Activated naive CD8-positive, alpha-beta T cell treated with anti-CD3 and anti-CD28 coated beads, Interleukin-2, amount 50 U/mL, for 24 hours (primary cell): ENCODE measurements around the gene MNS1.
"Not testable (repeated sequence)": the region's sequence is repeated elsewhere in the genome, so short reads cannot be mapped to it uniquely, and the experiment has no call there.

ENCODE experiments used
- ATAC-seq: fragments of 150-1000 bp; cut with Tn5 transposase; one replicate; pipeline ENCODE4 v1.10.0; 2021
- DNase-seq: peaks from one replicate; pipeline ENCODE4 v3.0.0; 2021
- H3K27ac Mint-ChIP-seq: one replicate; pipeline ENCODE4 v1.8.0; 2021; ENCODE audit warnings: mild to moderate bottlenecking, mixed read lengths
- H3K27me3 Mint-ChIP-seq: one replicate; pipeline ENCODE4 v1.8.0; 2021; ENCODE audit warnings: mixed read lengths
- H3K36me3 Mint-ChIP-seq: one replicate; pipeline ENCODE4 v1.8.0; 2021; ENCODE audit warnings: low read depth, mixed read lengths
- H3K4me1 Mint-ChIP-seq: one replicate; pipeline ENCODE4 v1.8.0; 2021; ENCODE audit warnings: mixed read lengths
- H3K4me3 Mint-ChIP-seq: one replicate; pipeline ENCODE4 v1.8.0; 2021; ENCODE audit warnings: mild to moderate bottlenecking, moderate library complexity, mixed read lengths
- H3K9me3 Mint-ChIP-seq: one replicate; pipeline ENCODE4 v1.8.0; 2021; ENCODE audit warnings: mixed read lengths

The MNS1 gene

DNA sequence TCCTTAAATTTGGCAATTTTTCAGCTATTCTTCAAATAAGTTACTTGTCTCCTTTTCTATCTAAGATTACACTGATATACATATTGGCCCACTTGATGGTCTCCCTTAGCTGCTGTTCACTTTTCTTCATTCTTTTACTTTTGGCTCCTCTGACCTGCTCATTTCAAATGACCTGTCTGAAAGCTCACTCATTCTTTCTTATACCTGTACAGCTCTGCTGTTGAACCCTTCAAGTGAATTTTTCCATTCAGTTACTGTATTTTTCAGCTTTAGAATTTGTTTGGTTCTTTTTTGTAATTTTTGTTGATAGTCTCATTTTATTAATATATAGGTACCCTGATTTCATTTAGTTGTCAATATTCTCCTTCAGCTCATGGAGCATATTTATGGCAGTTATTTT, 39.7 kb downstream of the MNS1 start:
- ATAC-seq (no peak), DNase-seq (no peak)
- Mint-ChIP-seq H3K4me1 (no peaks in the 10 kb centered on the region), H3K36me3 (peaks cover 6% of the 10 kb centered on the region), H3K27ac (no peak overlapping the region), H3K4me3 (no peak overlapping the region), H3K27me3 (no peaks in the 10 kb centered on the region), H3K9me3 (peaks cover 10% of the 10 kb centered on the region)

DNA sequence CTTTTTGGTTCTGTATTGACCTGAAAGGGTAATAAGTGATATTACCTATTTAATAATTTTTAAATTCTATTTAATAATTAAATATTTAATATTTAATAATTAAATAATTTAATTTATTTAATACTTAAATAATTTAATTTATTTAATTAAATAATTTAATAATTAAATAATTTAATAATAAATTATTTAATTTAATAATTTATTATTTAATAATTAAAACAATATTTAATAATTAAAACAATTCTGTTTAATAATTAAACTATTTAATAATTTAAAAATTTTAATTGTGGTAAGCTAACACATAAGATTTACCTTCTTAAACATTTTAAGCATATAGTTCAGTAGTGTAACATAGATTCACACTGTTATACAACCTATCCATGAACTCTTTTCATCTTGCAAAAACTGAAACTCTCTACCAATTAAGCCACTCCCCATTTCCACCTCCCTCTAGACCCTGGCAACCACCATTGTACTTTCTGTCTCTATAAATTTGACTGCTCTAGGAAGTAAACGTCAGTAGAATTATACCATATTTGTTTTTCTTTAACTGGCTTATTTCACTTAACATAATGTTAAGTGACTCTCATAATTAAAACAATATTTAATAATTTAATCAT, 51.7 kb downstream of the MNS1 start:
- ATAC-seq, H3K27ac Mint-ChIP-seq, H3K4me1 Mint-ChIP-seq, H3K4me3 Mint-ChIP-seq, DNase-seq, H3K27me3 Mint-ChIP-seq, H3K36me3 Mint-ChIP-seq, H3K9me3 Mint-ChIP-seq: not testable (repeated sequence)

DNA sequence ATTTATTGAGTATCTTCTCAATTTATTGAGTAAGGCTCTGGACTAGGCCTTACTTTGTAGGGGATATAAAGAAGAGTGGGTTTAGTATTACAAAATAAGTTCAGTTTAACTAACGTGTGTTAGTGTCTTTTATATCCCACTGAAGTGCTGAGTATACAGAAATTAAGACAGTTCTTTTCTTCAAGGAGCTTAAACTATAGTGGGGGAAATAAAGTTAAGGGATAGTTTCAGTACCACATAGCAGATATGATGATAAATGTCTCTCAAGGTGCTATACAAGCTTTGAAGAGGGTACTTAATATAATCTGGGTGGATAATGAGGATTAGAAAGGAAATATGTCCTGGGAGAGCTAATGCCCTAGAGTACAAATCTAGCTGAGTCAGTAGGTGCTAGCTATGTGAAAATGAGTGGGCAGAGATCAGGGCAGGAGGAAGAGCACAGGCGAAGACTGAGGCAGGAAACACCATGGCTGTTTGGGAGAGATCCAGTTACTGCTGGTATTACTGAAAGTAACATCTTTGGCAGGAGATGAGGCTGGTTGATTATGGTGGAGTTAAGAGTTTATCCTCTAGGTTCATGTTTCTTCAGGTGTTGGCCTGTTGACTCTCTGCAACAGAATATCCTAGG, 53.7 kb downstream of the MNS1 start:
- H3K9me3 Mint-ChIP-seq: no peaks in the 10 kb centered on the region
- H3K27me3 Mint-ChIP-seq: no peaks in the 10 kb centered on the region
- no peak overlapping the region for H3K4me3 Mint-ChIP-seq
- DNase-seq: no peak
- H3K27ac Mint-ChIP-seq: no peak overlapping the region
- no peaks in the 10 kb centered on the region for H3K4me1 Mint-ChIP-seq
- H3K36me3 Mint-ChIP-seq: no peaks in the 10 kb centered on the region
- no peak for ATAC-seq

DNA sequence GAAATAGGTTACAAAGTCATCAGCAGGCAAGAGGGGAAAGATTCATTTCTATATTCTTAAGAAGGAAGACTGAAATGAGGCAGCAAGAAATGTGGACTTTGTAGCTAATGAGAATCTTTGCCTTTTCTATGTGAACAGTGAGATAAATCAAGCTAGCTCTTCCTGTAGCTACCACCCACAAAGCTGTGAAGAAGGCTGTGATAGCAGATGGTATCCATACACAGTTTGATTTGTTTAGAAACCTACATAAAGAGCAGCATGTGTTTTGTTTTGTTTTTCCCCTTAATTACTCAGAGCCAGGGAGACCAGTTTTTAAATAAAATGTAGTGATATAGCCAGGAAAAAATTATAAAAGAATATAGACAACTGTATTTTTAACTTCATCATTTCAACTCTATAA, 54.2 kb downstream of the MNS1 start:
- H3K9me3 Mint-ChIP-seq: no peaks in the 10 kb centered on the region
- H3K27ac Mint-ChIP-seq: no peak overlapping the region
- ATAC-seq (no peak), DNase-seq (no peak)
- no peak overlapping the region for H3K4me3 Mint-ChIP-seq
- H3K27me3 Mint-ChIP-seq: no peaks in the 10 kb centered on the region
- no peaks in the 10 kb centered on the region for H3K4me1 Mint-ChIP-seq
- H3K36me3 Mint-ChIP-seq: no peaks in the 10 kb centered on the region

GRCh38 chr15:56399209-56399608, 65.7 kb downstream of the MNS1 start:
- not testable (repeated sequence) for H3K36me3 Mint-ChIP-seq, H3K27ac Mint-ChIP-seq, H3K4me3 Mint-ChIP-seq, H3K9me3 Mint-ChIP-seq, ATAC-seq, H3K27me3 Mint-ChIP-seq, H3K4me1 Mint-ChIP-seq, DNase-seq

DNA sequence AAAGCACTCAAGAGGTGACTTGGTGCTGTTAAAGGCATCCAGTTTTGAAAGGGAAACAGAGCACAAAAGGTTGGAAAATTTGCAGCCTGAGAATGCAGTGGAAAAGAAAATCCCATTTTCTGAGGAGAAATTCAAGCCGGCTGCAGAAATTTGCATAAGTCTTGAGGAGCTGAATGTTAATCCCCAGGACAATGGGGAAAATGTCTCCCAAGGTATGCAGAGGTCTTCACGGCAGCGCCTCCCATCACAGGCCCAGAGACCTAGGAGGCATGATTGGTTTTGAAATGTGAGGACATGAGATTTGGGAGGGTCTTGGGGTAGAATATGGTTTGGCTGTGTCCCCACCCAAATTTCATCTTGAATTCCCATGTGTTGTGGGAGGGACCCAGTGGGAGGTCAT, 67.6 kb downstream of the MNS1 start:
- not testable (repeated sequence) for H3K27ac Mint-ChIP-seq, H3K9me3 Mint-ChIP-seq, H3K27me3 Mint-ChIP-seq, H3K4me1 Mint-ChIP-seq, H3K4me3 Mint-ChIP-seq, DNase-seq, H3K36me3 Mint-ChIP-seq, ATAC-seq

- Mint-ChIP-seq H3K27me3 (peaks cover 2% of the 10 kb centered on the region), H3K36me3 (no peaks in the 10 kb centered on the region), H3K9me3 (no peaks in the 10 kb centered on the region), H3K4me3 (no peak overlapping the region), H3K27ac (no peak overlapping the region), H3K4me1 (peaks cover 4% of the 10 kb centered on the region)
- no peak for ATAC-seq
- DNase-seq: no peak
Measured at GRCh38 chr15:56394909-56395308, 70.0 kb downstream of the MNS1 start.

DNA sequence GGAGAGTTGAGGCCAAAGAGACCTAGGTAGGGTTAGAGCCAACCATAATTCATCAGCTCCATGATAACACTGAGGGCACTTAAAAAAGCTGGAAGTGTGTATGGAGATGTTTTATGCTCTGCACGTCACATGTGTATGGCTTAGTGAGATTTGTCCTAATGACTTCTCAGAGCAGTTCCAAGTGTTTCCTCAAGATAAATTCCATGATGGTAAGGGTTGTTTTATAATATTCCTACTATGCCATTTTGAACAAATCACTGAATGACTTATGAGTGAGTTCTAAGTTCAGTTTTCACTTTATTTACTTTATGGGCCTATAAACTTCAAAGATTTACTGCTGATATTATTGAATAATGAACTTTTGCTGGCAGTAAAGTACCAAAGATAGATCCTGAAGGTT, 71.7 kb downstream of the MNS1 start:
- ATAC-seq (no peak), DNase-seq (no peak)
- H3K27me3 Mint-ChIP-seq: no peaks in the 10 kb centered on the region
- H3K27ac Mint-ChIP-seq: no peak overlapping the region
- H3K4me3 Mint-ChIP-seq: no peak overlapping the region
- H3K4me1 Mint-ChIP-seq: peaks cover 4% of the 10 kb centered on the region
- no peaks in the 10 kb centered on the region for H3K36me3 Mint-ChIP-seq
- H3K9me3 Mint-ChIP-seq: no peaks in the 10 kb centered on the region

- H3K36me3 Mint-ChIP-seq: no peaks in the 10 kb centered on the region
- H3K4me3 Mint-ChIP-seq: no peak overlapping the region
- no peak overlapping the region for H3K27ac Mint-ChIP-seq
- DNase-seq: no peak
- no peaks in the 10 kb centered on the region for H3K27me3 Mint-ChIP-seq
- no peaks in the 10 kb centered on the region for H3K9me3 Mint-ChIP-seq
- ATAC-seq: peak; percentile 40
- peaks cover 4% of the 10 kb centered on the region for H3K4me1 Mint-ChIP-seq
Measured at GRCh38 chr15:56390739-56391267, 74.1 kb downstream of the MNS1 start.

DNA sequence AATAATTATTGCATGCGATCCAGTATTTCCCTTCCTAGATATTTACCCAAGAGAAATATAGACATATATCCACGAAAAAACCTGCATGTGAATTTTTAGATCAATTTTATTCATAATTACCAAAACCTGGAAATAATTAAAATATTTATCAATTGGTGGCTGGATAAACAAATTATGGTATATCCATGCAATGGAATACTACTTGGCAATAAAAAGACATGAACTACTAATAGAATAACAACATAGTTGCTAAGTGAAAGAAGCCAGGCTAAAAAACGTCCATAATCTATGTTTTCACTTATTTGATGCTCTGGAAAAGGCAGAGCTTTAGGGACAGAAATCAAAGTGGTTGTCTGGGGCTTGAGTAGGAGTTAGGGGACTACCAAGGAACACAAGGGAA, 79.0 kb downstream of the MNS1 start:
- ATAC-seq (no peak), DNase-seq (no peak)
- Mint-ChIP-seq H3K9me3 (peaks cover 3% of the 10 kb centered on the region), H3K36me3 (no peaks in the 10 kb centered on the region), H3K4me1 (peaks cover 4% of the 10 kb centered on the region), H3K4me3 (no peak overlapping the region), H3K27ac (no peak overlapping the region), H3K27me3 (no peaks in the 10 kb centered on the region)

GRCh38 chr15:56383010-56383409, 81.9 kb downstream of the MNS1 start:
- H3K4me1 Mint-ChIP-seq: no peaks in the 10 kb centered on the region
- peaks cover 2% of the 10 kb centered on the region for H3K27me3 Mint-ChIP-seq
- no peak overlapping the region for H3K27ac Mint-ChIP-seq
- no peak for ATAC-seq
- peaks cover 3% of the 10 kb centered on the region for H3K36me3 Mint-ChIP-seq
- H3K4me3 Mint-ChIP-seq: no peak overlapping the region
- H3K9me3 Mint-ChIP-seq: peaks cover 30% of the 10 kb centered on the region
- no peak for DNase-seq
